NCI-H1694 treated with DMSO at 0.1 percent for 48 hours (cell line): ENCODE data around the gene PRKRIP1.
"Not testable (repeated sequence)": the region's sequence is repeated elsewhere in the genome, so short reads cannot be mapped to it uniquely, and the experiment has no call there.

Experiments
- DNase-seq: peaks from one replicate; lab custom pipeline; 2025; lab: John Stamatoyannopoulos, UW

The PRKRIP1 gene

DNA sequence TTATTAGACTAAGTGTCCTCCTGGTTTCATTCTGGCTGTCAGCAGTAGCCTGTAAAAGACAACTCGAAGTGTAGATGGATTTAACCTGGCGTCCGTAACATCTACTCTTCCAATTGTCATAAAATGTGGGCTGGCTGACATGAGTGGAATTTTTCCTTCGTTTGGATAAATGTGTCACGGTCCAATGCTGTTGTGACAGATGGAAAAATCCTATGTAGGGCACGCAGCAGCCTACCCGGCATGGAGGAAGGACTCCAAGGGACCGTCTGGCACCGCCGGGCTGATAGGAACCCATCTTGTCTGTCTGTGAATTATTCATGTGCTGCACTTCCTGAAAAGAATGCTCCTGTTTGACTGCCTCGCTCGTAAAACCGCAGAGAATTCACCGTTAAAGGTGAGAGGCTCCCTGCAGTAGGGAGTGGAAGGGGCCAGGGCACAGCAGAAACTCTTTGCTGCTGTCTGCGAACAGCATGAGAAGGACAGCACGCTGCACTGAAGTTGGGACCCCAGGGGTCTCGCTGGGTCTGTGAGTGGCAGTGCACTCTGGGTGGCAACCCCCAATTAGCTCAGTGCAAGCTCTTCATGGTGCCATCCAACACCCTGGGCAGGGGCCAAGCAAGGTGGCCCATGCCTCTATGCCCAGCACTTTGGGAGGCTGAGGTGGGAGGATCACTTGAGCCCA lies 35.6 kb downstream of the PRKRIP1 start:
- peak; percentile 85 for DNase-seq

DNA sequence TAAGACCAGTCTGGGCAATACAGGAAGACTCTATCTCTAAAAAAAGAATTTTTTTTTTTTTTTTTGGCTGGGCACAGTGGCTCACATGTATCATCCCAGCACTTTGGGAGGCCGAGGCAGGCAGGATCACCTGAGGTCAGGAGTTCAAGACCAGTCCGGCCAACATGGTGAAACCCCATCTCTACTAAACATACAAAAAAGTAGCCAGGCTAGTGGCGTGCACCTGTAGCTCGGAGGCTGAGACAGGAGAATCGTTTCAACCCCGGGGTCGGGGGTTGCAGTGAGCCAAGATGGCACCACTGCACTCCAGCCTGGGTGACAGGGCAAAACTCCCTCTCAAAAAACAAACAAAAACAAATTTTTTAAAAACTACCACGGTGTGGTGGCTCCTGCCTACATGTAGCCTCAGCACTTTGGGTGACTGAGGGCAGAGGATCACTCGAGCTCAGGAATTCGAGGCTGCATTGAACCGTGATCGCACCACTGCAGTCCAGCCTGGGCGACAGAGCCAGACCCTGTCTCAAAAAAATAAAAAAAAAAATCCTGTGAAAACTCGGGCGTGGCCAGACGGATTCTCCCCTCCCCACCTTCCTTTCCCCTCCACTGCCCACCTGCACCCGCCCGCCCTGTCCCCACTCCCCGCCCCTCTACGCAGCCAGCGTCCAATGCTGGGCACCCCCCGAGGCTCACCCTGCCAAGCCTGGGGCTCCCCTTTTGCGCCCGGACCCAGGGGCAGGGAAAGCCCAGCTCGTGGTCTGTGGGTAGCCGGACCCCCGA lies 36.5 kb downstream of the PRKRIP1 start:
- DNase-seq, result peak; percentile 8

DNA sequence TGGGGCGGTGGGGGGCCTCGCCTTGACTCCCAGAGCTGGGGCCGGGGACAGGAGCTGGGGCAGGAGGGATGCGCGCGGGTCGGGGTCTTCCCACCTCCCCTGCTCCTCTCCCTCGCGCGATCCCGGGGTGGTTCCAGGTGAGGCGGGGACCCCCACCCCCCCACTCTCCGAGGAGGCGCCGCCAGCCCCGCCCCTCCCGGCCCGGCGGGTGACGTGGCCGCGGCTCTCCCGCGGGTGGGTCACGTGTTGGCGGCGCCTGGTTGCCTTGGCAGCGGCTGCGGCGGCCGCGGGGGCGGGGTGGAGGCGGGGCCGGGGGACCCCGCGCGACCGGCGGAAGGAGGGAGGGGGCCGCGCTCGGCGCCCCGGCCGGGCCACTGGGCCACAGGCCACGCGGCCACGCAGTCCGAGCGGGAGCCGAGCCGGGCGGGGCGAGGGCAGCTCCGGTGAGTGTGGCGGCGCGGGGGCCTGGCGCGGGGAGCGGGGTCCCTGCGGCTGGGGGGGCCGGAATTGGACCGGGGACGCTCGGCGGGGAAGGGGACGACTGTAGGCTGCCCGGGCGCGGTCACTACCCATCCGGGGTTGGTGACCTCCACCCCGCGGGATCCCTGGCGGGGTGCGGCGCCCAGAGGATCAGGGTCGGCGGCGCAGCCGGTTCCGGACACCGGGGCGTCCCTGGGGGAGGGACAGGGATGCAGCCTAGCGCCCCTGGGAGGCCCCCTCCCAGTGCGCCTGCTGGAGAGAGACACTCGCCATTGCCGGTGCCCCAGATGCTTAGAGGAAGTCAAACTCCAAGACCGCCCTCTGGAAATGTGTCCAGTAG lies 37.3 kb downstream of the PRKRIP1 start, which contains the start of gene ORAI2:
Gene ORAI2 (plus strand): TSS at position 357 of the 820 bp plus-strand sequence. CDS start 5,382 bp downstream, outside the sequence.
- DNase-seq, result peak; percentile 12

DNA sequence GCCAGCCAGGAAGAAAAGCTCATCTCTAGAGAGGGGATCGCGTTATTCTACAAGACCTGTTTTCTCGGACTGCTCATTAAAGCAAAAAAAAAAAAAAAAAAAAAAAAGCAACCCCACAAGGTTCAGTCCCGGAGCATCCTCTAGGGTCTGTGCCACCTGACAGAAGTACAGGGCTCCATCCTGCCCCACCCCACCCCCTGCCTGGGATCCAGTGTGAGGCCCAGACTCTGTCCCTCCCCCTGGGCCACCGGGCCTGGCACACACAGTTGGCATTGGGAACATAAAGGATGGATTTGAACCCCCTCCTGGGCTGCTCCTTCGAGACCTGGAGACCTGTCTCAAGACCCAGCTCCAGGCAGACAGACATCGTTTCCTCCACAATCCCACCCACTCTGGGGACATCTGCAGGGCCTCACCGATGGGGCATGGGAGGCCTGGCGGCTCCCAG lies 37.9 kb downstream of the PRKRIP1 start:
- DNase-seq, result no peak

DNA sequence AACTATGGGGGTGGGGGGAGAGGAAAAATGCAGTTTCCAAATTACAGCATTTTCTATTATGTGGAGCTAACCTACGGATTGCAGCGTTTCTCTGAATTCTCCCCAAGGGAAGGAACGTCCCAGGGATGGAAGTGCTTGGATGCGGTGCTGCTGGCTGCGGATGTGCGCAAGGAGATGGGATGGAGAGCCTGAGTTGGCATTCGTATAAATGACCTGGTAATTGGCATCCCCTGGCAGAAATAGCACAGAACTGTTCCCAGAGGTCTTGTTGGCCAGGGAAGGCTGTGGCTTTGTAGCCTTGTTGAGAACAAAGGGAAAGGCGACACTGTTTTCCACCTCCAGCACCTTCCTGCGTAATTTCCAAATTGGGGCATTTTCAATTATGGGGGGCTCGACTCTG lies 40.0 kb downstream of the PRKRIP1 start:
- DNase-seq, result no peak

DNA sequence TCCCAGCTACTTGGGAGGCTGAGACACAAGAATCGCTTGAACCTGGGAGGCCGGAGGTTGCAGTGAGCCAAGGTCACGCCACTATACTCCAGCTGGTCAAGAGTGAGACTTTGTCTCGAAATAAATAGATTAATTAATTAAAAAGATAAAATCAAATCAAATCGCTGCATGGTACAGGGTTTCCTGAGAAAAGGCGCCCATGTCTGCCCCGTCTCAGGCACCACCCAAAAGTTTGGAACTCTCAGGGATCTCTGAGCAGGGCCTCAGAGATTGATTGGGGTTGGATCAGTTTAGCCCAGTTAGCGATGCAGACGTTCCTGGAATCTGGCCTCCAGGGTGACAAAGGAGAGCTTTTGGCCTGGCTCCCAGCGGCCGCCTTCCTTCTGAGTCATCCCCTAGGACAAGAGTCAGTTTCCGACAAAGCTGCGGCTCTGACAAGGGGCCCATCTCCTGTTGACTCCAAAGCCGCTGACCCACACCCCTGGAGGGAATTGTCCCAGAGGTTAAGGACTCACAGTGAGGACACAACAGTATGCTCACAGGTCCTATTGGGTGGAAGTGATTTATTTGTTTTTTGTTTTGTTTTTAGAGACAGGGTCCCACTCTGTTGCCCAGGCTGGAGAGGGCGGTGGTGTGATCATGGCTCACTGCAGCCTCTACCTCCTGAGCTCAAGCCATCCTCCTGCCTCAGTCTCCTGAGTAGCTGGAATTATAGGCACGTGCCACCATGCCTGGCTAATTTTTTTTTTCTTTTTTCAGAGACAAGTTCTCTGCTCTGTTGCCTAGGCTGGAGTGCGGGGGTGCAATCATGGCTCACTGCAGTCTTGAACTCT lies 44.0 kb downstream of the PRKRIP1 start:
- no peak for DNase-seq

DNA sequence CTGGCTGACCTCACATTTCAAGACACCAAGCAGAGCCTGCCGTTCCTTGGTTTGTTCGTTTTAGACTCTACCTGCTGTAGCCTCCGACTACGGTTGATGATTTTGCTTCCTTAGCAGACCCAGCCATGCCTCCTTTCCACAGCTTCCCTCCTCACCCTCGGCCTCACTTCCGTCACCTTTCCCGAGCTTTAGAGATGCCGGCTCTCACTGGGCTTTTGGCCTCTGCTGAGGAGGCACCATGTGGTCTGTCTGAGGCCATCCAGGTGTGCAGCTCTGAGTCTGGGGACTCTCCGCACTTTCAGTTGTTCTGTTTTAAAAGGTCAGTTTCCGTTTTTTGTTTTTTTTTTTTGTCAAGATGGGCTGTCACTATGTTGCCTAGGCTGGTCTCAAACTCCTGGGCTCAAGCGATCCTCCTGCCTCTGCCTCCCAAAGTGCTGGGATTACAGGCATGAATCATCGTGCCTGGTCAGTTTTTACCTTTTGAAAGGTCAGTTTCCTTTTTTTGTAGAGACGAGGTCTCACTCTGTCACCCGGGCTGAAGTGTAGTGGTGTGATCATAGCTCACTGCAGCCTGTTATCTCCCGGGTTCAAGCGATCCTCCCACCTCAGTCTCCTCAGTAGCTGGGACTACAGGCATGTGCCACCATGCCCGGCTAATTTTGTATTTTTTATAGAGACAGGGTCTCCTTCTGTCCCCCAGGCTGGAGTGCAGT lies 49.0 kb downstream of the PRKRIP1 start:
- no peak for DNase-seq

DNA sequence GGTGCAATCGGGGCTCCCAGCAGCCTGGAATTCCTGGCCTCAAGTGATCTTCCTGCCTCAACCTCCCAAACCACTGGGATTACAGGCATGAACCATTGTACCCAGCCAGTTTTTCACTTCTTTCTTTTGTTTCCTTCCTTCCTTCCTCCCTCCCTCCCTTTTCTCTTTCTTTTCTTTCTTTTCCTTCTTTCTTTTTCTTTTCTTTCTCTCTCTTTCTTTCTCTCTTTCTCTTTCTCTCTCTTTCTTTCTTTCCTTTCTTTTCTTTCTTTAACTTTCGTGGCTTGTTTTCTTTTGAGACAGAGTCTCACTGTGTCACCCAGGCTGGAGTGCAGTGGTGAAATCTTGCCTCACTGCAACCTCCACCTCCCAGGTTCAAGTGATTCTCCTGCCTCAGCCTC lies 49.5 kb downstream of the PRKRIP1 start:
- no peak for DNase-seq

DNA sequence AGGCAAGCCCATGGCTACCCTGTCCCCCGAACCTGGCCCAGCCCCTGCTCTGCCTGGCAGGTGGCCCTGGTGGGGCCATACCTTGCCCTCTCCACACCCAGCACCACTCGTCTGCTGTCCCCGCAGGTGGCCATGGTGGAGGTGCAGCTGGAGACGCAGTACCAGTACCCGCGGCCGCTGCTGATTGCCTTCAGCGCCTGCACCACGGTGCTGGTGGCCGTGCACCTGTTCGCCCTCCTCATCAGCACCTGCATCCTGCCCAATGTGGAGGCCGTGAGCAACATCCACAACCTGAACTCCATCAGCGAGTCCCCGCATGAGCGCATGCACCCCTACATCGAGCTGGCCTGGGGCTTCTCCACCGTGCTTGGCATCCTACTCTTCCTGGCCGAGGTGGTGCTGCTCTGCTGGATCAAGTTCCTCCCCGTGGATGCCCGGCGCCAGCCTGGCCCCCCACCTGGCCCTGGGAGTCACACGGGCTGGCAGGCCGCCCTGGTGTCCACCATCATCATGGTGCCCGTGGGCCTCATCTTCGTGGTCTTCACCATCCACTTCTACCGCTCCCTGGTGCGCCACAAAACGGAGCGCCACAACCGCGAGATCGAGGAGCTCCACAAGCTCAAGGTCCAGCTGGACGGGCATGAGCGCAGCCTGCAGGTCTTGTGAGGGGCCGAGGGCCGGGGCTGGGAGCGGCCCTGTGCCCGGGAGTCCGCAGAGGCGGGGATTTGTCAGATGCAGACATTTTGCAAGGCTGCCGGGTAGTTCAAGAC lies 50.4 kb downstream of the PRKRIP1 start:
- DNase-seq, result no peak

DNA sequence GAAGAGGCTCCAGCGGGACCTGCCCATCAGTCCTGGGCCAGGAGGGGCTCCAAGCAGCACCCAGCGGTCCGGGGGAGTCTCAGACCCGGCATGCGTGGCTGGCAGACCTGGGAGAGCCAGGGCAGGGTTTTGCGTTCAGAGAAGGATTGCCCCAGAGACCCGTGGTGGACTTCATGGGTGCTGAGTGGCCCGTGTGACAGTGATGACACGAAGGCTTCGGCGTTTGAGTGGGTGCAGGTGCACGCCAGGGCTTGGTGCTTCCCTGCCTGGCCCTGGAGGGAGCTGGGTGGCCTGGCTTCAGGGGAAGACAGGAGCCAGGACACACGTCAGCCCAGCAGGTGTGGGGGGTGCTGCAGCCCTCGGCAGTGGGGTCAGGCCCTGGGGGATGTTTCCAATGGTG lies 51.1 kb downstream of the PRKRIP1 start:
- DNase-seq, result no peak

DNA sequence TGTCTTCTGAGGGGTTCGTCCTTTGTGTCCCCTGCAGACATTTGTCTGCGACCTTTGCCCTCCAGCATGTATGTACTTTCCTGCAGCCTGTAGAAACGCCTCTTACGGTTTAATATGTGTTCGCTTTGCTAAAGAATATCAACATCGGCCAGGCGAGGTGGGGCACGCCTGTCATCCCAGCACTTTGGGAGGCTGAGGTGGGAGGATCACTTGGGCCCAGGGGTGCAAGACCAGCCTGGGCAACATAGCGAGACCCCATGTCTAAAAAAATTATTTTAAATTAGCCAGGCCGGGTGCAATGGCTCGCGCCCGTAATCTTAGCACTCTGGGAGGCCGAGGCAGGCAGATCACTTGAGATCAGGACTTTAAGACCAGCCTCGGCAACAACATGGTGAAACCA lies 53.0 kb downstream of the PRKRIP1 start:
- DNase-seq, result no peak

DNA sequence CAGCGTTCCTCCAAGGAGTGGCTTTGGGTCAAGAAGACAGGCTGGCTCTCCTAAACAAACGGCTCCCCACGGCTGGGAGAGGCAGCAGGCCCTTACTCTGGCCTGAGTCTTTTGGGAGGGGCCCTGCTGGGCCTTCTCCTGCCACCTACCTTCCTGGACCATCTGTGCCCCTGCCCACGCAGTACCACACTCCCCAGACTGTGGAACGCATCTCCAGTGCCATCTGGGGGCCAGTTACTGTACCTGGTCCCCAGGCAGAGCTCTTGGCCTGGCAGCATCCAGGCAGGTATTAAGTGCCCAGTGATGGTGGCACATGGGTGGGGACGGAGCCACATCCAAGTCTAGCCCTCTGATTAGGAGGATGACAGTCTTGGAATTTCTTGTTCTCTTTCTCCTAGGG lies 54.1 kb downstream of the PRKRIP1 start:
- peak; percentile 18 for DNase-seq

DNA sequence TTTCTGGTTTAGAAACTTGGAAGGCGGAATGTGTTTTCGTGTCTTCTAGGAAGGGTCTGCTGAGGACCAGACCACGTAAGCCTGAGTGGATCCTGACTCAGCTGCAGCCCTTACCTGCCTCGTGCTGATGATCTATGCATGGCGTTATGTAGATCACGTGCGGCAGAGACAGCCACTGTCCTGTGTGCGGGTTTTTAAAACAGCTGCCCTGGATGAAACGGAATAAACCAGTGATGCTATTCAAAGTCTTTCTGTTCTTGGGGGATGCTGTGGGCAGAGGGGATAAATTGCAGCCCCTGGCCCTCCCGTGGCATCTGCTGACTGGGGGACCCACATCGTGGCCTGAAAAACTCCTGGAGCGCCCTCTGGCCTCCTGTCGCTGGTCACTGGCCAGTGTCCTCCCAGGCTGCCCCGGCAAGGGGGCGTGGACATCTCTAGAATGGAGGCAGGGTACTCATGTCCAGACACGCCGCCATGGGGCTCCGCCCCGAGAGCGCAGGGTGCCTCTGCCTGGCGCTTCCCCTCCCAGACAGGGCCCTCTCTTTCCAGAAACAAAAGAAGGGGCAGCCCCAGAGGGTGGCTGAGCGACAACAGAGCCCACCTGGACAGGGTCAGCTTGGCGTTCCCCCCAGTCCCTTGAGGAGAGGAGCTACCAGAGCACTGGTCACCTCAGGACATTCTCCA lies 55.4 kb downstream of the PRKRIP1 start:
- no peak for DNase-seq

DNA sequence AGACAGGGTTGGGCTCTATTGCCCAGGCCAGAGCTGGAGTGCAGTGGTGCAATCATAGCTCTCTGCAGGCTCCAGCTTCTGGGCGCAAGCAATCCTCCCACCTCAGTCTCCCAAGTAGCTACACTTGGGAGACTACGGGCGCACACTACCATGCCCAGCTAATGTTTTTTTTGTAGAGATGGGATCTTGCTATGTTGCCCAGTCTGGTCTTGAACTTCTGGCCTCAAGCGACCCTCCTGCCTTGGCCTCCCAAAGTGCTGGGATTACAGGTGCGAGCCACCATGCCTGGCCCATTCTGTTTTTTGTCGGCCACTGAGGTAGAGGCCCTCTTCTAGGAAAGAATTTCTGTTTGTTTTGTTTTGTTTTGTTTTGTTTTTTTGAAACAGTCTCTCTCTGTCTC lies 56.3 kb downstream of the PRKRIP1 start:
- no peak for DNase-seq

DNA sequence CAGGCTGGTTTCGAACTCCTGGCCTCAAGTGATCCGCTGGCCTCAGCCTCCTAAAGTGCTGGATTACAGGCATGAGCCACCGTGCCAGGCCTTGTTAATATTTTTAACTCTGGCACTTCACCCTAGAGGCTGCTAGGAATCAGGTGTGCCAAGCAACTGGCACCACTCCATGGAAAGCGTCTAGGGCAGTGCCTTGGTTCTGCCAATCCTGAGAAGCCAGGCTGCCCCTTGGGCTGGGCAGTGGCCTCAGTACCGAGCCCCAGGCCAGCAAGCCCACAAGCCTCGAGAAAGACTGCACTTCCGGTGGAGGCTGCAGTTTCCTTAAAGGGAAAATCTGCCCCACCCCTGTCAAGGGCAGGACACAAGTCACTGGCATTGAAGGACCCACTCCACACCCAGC lies 57.2 kb downstream of the PRKRIP1 start:
- DNase-seq, result no peak

DNA sequence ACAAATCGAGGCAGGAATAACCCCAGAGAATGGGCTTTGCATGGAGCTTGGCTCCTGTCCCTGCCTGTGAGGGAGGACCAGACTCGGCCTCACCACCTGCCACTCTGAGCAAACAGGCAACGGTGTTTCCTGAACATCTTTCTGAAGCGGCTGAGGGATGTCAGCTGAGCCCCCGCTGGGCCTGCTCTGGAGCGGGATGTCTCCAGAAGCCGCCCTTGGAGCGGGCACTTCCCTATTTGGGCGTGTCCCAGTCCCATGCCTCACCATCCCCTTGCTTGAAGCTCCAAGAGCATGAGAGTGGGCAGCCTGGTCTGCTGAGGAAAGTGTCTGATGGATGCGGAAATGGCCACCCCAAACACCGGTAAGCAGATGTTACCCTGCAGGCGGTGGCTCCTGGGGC lies 58.3 kb downstream of the PRKRIP1 start:
- peak; percentile 40 for DNase-seq

DNA sequence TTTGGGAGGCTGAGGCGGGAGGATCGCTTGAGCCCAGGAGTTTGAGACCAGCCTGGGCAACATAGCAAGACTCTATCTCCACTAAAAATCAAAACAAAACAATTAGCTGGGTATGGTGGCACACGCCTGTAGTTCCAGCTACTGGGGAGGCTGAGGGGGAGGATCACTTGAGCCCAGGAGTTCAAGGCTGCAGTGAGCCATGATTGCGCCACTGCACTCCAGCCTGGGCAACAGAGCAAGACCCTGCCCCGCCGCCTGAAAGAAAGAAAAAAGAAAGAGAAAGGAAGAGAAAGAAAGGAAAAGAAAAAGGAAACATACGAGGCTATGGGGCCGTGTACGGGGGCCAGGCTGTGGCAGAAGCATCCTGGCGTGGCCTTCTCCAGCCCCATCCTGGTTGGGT lies 58.8 kb downstream of the PRKRIP1 start:
- not testable (repeated sequence) for DNase-seq

DNA sequence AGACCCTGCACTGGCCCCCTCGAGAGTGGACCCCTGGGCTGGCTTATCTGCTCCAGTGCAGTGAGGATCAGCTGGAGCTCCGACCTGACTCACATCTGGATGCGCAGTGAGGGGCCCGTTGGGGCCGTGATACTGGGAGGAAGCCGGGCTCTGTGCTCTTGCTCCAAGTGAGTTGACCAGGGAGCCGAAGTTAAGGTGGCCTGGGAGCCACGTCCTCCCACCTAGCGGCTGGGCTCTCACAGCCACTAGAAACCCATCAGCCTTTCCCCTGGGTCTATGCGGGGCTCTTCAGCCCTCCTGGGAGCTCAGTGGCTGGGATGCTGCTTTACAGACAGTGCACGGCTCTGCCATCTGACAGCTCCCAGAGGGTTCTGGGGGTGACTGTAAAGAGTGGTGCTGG lies 59.4 kb downstream of the PRKRIP1 start:
- no peak for DNase-seq

DNA sequence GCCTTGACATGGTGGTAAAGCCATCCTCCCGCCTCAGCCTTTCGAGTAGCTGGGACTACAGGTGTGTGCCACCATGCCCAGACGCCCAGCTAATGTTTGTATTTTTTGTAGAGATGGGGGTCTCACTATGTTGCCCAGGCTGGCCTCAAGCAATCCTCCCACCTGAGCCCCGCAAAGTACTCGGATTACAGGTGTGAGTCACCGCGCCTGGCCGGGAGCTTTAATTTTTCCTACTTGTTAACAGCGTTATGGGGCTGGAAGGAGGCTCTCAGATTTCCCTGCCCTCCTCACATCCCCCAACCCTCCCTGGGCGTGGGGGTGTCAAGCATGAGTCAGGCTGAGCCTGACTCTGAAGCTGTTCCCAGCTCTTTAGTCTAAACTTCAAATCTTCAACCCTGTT lies 60.2 kb downstream of the PRKRIP1 start:
- DNase-seq, result no peak
